H1 (cell line): ENCODE results near the gene MMD.

Source experiments
- GTF2F1 ChIP-seq: IDR thresholded peaks from 2 replicates; pipeline ENCODE4 v1.6.1; 2012; ENCODE audit warnings: low read depth, low read length, improper control_type of control experiment, borderline replicate concordance
- POLR2A ChIP-seq, 2 experiments: IDR thresholded peaks; 1 replicate in 1 of 2; 2 replicates in 1 of 2; pipeline ENCODE4 v1.6.1; 2011; ENCODE audit warnings: low read depth in 2 of 2, low read length in 2 of 2, mild to moderate bottlenecking in 2 of 2; ENCODE audit errors: control extremely low read depth in 1 of 2
- POLR2AphosphoS5 ChIP-seq: IDR thresholded peaks from 2 replicates; pipeline ENCODE4 v1.6.1; 2011; ENCODE audit warnings: low read depth, low read length
- RFX5 ChIP-seq: IDR thresholded peaks from 2 replicates; pipeline ENCODE4 v1.6.1; 2011; ENCODE audit warnings: low read depth, low read length, improper control_type of control experiment, borderline replicate concordance
- TAF1 ChIP-seq: IDR thresholded peaks from 2 replicates; pipeline ENCODE4 v1.6.1; 2011; ENCODE audit warnings: mild to moderate bottlenecking, low read depth, low read length
- TAF7 ChIP-seq: optimal IDR thresholded peaks from 2 replicates; pipeline ENCODE3; 2011; ENCODE audit warnings: low read depth, mild to moderate bottlenecking, inconsistent platforms, low read length, moderate library complexity, borderline replicate concordance
- TCF12 ChIP-seq: IDR thresholded peaks from 2 replicates; pipeline ENCODE4 v1.6.1; 2011; ENCODE audit warnings: low read depth, mild to moderate bottlenecking, low read length
- TF ChIP-seq, protein P1 (sequence below), 3 experiments: IDR thresholded peaks; 1 replicate in 2 of 3; 2 replicates in 1 of 3; pipeline versions ENCODE4 v1.5.1 to v1.6.1; 2011; ENCODE audit warnings: low read length in 3 of 3, mild to moderate bottlenecking in 3 of 3, inconsistent platforms in 2 of 3, low read depth in 1 of 3, moderate library complexity in 1 of 3; ENCODE audit not compliant: insufficient read depth in 1 of 3; ENCODE audit errors: control extremely low read depth in 1 of 3

DNA sequence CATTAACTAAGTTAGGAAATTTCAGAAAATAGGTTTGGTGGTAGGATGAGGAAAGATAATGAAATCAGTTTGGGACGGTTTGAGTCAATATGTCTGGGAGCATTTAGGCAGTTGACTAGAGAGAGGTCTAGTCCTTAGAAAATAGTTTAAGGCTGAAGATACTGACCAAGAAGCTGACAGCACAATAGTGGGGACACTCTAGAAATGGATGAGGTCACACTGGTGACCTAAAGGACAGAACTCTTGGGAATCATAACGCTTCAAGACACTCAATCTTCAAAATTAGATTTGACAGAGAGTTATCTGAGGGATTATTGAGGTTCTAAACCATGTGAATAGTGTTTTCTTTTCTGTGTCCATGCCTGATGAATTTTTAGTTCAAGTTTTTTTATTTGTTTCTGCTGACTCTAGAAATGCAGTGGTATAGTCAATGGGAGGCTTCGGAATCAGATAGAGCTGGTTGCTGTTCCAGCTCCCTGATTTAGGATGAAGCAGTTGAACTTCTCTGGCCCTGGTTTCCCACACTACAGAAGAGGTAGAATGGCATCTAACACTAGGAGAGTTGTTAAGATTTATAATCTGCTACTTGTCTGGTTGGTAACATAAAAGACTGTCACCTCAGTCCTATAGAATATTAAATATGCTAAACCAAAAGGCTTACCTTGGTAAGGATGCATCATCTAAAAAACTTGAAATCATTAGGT, 29.7 kb downstream of the MMD start:
- TF ChIP-seq TCF12 (no peak), POLR2A (IDR thresholded peaks at IDR 0.05; ENCODE audit: control extremely low read depth in 1 of 2, low read depth in 2 of 2, low read length in 2 of 2) (no peak), GTF2F1 (no peak), RFX5 (no peak), POLR2AphosphoS5 (no peak), TAF7 (no peak), TAF1 (no peak)
- TF ChIP-seq, protein P1, sequence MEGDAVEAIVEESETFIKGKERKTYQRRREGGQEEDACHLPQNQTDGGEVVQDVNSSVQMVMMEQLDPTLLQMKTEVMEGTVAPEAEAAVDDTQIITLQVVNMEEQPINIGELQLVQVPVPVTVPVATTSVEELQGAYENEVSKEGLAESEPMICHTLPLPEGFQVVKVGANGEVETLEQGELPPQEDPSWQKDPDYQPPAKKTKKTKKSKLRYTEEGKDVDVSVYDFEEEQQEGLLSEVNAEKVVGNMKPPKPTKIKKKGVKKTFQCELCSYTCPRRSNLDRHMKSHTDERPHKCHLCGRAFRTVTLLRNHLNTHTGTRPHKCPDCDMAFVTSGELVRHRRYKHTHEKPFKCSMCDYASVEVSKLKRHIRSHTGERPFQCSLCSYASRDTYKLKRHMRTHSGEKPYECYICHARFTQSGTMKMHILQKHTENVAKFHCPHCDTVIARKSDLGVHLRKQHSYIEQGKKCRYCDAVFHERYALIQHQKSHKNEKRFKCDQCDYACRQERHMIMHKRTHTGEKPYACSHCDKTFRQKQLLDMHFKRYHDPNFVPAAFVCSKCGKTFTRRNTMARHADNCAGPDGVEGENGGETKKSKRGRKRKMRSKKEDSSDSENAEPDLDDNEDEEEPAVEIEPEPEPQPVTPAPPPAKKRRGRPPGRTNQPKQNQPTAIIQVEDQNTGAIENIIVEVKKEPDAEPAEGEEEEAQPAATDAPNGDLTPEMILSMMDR (IDR thresholded peaks at IDR 0.05; ENCODE audit: control extremely low read depth in 1 of 3, insufficient read depth in 1 of 3, low read depth in 1 of 3, low read length in 3 of 3) = no peak
